Measurements from ENCODE around the gene GRID1.

GRCh38 chr10:86106616-86107015, 260.0 kb downstream of the GRID1 start:
- TF ChIP-seq CTCF (IDR thresholded peaks at IDR 0.05) (no peak), POLR2A (IDR thresholded peaks at IDR 0.05) (no peak)

Measured in Peyer's patch (tissue), 4 donors.